HG02642 (cell line): Measurements from ENCODE around the gene LAMB2.

ENCODE experiments used
- ATAC-seq: cut with Tn5 transposase; IDR thresholded peaks from one replicate; pipeline ENCODE4 v1.9.1; 2021; ENCODE audit warnings: mild to moderate bottlenecking; ENCODE audit not compliant: unreplicated experiment, poor library complexity

LAMB2 gene

DNA sequence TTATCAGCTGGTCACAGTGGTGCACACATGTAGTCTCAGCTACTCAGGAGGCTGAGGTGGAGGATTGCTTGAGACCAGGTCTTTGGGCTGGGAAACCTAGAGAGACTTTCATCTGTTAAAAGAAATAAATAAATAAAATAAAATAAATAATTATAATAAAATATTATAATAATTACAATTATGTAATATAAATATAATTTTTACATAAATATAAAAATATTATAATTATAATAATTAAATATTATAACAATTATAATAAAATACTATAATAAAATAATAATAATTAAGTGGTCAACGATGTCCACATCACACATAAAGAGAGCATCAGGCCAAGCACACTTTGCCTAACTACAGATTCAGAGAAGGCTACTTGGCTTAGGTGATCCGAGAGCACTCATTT is 53.6 kb downstream of the LAMB2 start:
- ATAC-seq: no peak

GRCh38 chr3:49076646-49077045 is 56.2 kb downstream of the LAMB2 start:
- ATAC-seq: no peak

DNA sequence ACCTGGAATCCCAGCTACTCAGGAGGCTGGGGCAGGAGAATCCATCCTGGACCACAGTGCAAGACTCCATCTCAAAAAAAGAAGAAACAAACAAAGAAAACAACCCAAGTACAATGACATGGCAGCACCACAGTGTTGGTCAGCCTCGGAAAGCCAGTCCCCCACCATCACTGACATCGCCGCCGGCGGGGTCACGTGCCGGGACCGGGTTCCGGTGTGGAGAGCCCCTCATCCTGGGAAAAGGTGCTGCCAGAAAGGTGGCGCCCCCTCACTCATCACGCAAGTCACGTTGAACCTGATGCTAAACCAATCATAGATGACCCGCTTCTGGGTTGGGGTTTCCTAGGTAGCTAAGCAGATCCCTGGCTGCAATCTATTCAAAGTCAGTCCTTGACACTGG is 56.7 kb downstream of the LAMB2 start:
- ATAC-seq: no peak
